PC-3 (cell line): ENCODE data around the gene PADI3.

Experiments
- EZH2 ChIP-seq: fragments of 300-600 bp; sonication (generic); IDR thresholded peaks from one replicate; pipeline ENCODE4 v1.6.1; 2017; ENCODE audit warnings: antibody characterized with exemption, mild to moderate bottlenecking, low read length; ENCODE audit not compliant: unreplicated experiment
- EZH2phosphoT487 ChIP-seq: fragments of 300-600 bp; sonication (generic); IDR thresholded peaks from 2 replicates; pipeline ENCODE4 v1.6.1; 2018; ENCODE audit warnings: mild to moderate bottlenecking, antibody characterized with exemption, low read length, borderline replicate concordance
- TF ChIP-seq, protein P1 (sequence below): fragments of 300-600 bp; sonication (generic); conservative IDR thresholded peaks from 2 replicates; pipeline ENCODE4 v1.5.1; 2017; ENCODE audit warnings: antibody characterized with exemption, low read depth, mild to moderate bottlenecking, low read length

DNA sequence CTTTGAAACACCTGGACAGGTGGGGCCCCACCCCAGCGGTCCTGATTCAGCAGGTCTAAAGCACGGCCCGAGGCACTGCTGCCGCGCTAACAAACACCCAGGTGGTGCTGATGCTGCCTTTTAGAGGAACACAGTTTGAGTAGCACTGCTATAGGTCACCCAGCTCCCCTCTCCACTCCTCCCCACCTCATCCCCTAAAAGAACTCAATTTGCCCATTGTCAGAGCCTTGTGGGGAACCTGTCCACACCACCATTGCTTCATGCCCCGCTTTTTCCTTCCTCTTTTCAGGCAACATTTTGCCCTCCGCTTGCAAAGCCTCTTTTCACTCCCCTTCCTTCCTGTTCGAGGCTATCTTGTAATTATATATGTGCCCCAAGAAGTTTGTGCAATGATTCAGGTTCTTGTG, 32.9 kb downstream of the PADI3 start:
- TF ChIP-seq, protein P1, sequence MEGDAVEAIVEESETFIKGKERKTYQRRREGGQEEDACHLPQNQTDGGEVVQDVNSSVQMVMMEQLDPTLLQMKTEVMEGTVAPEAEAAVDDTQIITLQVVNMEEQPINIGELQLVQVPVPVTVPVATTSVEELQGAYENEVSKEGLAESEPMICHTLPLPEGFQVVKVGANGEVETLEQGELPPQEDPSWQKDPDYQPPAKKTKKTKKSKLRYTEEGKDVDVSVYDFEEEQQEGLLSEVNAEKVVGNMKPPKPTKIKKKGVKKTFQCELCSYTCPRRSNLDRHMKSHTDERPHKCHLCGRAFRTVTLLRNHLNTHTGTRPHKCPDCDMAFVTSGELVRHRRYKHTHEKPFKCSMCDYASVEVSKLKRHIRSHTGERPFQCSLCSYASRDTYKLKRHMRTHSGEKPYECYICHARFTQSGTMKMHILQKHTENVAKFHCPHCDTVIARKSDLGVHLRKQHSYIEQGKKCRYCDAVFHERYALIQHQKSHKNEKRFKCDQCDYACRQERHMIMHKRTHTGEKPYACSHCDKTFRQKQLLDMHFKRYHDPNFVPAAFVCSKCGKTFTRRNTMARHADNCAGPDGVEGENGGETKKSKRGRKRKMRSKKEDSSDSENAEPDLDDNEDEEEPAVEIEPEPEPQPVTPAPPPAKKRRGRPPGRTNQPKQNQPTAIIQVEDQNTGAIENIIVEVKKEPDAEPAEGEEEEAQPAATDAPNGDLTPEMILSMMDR = no peak
- TF ChIP-seq EZH2 = no peak
- no peak for TF ChIP-seq EZH2phosphoT487
